ENCODE data around the gene CAMK2N1. TPM values are rescaled to one million over a fixed set of nuclear protein-coding genes. Genes with fewer than 3 reads are reported as not detected.
"Not testable (repeated sequence)": the region's sequence is repeated elsewhere in the genome, so short reads cannot be mapped to it uniquely, and the experiment has no call there.

The CAMK2N1 gene
- total RNA-seq (2014; rRNA removed; shearing (Covaris generic)), result 13.9 and 17.0 TPM in 2 replicates

- peak; percentile 69 for DNase-seq (ENCODE audit: low spot score)
These were observed at the start of gene CAMK2N1 for GRCh38 chr1:20485527-20486456. CAMK2N1 (minus strand) TSS chr1:20486210; CDS start chr1:20485379, 831 bp downstream.

GRCh38 chr1:20534659-20535417 is 48.8 kb upstream of the CAMK2N1 start:
- DNase-seq (ENCODE audit: low spot score), result no peak

- no peak for DNase-seq (ENCODE audit: low spot score)
These were observed 47.6 kb upstream of the CAMK2N1 start for GRCh38 chr1:20533635-20534034.

- DNase-seq (ENCODE audit: low spot score), result no peak
These were observed 44.9 kb upstream of the CAMK2N1 start for GRCh38 chr1:20530901-20531300.

- DNase-seq (ENCODE audit: low spot score), result no peak
These were observed 44.3 kb upstream of the CAMK2N1 start for GRCh38 chr1:20530306-20530705.

GRCh38 chr1:20528221-20528620 is 42.2 kb upstream of the CAMK2N1 start:
- no peak for DNase-seq (ENCODE audit: low spot score)

- DNase-seq (ENCODE audit: low spot score), result no peak
These were observed 40.3 kb upstream of the CAMK2N1 start for GRCh38 chr1:20526267-20526666.

- DNase-seq (ENCODE audit: low spot score), result peak; percentile 88
These were observed 36.2 kb upstream of the CAMK2N1 start for GRCh38 chr1:20521960-20522861.

- not testable (repeated sequence) for DNase-seq (ENCODE audit: low spot score)
These were observed 33.7 kb upstream of the CAMK2N1 start for GRCh38 chr1:20519609-20520262.

GRCh38 chr1:20511518-20512428 is 25.8 kb upstream of the CAMK2N1 start:
- DNase-seq (ENCODE audit: low spot score), result no peak

GRCh38 chr1:20508411-20508771 is 22.4 kb upstream of the CAMK2N1 start:
- peak; percentile 15 for DNase-seq (ENCODE audit: low spot score)

GRCh38 chr1:20507564-20508410 is 21.8 kb upstream of the CAMK2N1 start, which contains the start of gene MUL1:
MUL1 (minus strand) TSS chr1:20508151; CDS start chr1:20508024, 127 bp downstream.
- peak; percentile 87 for DNase-seq (ENCODE audit: low spot score)

GRCh38 chr1:20507248-20507563 is 21.2 kb upstream of the CAMK2N1 start:
- no peak for DNase-seq (ENCODE audit: low spot score)

- no peak for DNase-seq (ENCODE audit: low spot score)
These were observed 19.5 kb upstream of the CAMK2N1 start for GRCh38 chr1:20505488-20505887.

GRCh38 chr1:20500716-20501115 is 14.7 kb upstream of the CAMK2N1 start:
- no peak for DNase-seq (ENCODE audit: low spot score)

GRCh38 chr1:20499718-20500117 is 13.7 kb upstream of the CAMK2N1 start:
- DNase-seq (ENCODE audit: low spot score), result no peak

GRCh38 chr1:20499105-20499504 is 13.1 kb upstream of the CAMK2N1 start:
- no peak for DNase-seq (ENCODE audit: low spot score)

GRCh38 chr1:20498116-20498515 is 12.1 kb upstream of the CAMK2N1 start:
- DNase-seq (ENCODE audit: low spot score), result no peak

- DNase-seq (ENCODE audit: low spot score), result no peak
These were observed 11.5 kb upstream of the CAMK2N1 start for GRCh38 chr1:20497506-20497905.

Measured in HT-29 (cell line).